ENCODE results near the gene EVC2. TPM values are rescaled to one million over a fixed set of nuclear protein-coding genes. Genes with fewer than 3 reads are reported as not detected.
"Not testable (repeated sequence)": the region's sequence is repeated elsewhere in the genome, so short reads cannot be mapped to it uniquely, and the experiment has no call there.

The EVC2 gene
- total RNA-seq, 1 experiment from 2014 or later, result 0.21 TPM

DNA sequence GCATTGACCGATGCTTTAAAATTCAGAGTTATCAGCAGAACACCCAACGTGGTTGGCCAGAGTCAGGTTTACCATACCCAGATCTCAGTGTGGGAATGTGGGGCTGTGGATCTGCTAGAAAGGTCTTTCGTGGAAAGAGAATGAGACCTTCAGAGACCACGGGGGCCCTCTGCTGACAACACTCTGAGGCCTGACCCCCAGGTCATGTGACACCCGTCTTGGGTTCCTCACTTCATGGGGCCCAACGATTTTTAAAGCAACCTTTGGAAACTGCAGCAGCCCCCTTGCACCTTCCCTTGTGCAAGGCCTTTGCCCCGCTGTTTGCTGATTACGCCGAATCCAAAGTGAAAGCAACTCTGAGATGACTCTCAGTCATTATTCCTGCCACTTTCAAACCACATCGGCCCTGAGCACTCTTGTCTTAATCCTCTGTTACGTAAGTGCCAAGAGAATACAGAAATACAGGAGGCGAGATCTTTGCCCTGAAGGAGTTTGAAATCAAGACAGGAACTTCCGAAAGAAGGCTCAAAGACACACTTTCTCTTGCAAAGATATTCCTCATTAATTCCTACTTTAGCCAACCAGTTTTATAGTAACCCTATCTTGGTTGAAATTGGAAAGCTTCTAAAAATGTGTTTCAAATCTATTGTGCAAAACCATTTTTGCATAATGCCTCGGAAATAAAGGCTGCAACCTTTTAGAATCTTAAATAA lies 88.3 kb downstream of the EVC2 start:
- in situ Hi-C loops (cut with HindIII; ENCODE audit: low pct_unique_long_range_greater_than_20kb, low sequenced_read_pairs), result no loop called here
- no peak for DNase-seq (ENCODE audit: low read depth, low spot score)

DNA sequence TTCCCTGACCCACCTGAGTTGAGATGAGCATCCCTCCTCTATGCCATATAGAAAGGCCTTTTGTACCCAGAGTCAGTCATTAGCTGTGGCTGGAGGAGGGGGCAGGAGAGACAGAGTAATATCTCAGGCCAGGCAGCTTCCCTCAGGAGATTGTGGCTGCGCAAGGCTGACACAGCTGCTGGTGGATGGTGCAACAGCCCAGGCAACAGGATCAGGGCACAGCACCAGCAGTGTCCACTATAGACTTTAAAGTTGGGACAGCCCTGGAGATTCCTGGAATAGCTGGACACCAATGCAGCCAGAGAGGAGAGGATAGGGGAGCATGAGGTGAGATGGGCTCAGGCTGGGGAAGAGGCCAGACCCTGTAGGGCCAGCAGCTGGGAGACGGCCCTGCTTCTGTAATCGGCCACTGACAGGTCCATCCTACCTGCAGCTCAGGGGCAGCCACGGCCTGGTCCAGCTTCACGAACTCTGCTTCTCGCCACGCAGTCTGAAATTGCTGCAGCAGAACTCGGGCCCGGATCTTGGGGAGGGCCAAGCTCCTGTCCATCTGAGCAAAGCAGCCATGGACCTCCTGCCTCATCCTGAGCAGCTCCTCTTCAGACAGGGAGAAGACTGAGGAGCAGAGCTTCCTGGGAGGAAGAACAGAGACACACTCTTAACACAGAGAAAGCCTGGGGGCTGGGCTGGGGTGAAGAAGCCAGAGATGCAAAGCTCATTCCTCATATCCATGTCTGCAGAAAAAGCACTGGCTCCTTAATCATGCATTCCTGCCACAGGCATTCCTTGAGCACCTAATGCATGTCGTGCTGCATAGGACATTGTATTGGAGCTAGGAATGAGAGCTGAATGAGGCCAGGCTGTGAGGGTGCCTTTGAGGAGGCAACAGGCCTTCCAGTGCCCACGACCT lies 90.1 kb downstream of the EVC2 start:
- no peak for DNase-seq (ENCODE audit: low read depth, low spot score)
- in situ Hi-C loops (cut with HindIII; ENCODE audit: low pct_unique_long_range_greater_than_20kb, low sequenced_read_pairs), result no loop called here

DNA sequence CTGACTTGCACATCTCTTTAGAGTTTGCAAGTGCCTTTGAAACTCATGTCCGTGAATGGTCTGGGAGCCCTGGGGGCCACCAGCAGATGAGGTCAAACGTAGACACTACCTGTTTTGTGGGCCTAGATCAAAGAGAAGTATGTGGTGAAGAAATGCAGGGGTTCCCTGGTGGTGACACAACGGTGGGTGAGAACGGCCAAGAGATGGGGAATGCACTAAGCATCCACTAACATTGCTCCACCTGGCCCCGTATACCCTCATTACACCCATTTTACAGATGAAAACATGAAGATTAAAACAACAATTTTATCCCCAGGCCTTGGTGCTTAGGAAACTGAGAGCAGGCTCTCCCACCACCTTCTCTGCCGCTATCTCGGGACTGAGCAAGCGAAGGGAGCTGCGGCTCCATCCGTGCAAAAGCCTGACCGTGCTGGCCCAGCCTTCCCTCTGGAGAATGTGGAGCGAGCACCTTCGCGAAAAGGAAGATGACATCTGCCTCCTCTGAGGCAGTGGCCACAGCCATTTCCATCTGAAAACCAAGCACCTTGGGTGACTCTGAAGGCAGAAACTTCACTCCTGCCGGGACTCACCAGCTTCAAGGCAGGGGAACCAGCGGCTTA lies 91.9 kb downstream of the EVC2 start:
- no peak for DNase-seq (ENCODE audit: low read depth, low spot score)
- in situ Hi-C loops (cut with HindIII; ENCODE audit: low pct_unique_long_range_greater_than_20kb, low sequenced_read_pairs), result no loop called here

DNA sequence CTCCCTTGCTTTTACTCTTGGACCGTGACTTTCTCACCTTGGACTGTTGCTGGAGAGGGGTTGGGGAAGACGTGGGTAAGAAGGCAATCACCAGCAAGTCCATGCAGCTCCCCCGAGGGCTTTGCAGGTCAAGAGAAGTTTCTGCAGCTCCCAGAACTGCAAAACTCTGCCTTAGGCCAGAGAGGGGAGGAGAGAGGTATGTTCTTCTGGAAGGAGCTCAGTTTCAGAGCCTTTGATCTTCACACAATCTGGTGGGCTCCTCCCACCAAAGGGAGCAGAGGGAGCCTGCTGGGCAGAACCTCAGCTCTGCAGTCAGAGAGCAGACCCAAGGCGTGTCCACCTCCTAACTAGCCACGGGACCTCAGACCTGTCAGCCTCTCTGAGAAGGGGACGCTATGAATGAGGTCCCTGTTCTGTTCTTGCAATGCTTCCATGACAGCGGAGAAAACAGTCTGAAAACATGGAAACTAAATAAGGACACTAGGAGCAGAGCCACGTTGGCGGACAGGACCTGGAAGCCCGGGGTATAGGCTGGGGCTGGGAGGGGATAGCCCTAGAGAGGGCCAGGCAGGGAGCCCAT lies 92.8 kb downstream of the EVC2 start:
- DNase-seq (ENCODE audit: low read depth, low spot score), result peak; percentile 12
- in situ Hi-C loops (cut with HindIII; ENCODE audit: low pct_unique_long_range_greater_than_20kb, low sequenced_read_pairs), result no loop called here

DNA sequence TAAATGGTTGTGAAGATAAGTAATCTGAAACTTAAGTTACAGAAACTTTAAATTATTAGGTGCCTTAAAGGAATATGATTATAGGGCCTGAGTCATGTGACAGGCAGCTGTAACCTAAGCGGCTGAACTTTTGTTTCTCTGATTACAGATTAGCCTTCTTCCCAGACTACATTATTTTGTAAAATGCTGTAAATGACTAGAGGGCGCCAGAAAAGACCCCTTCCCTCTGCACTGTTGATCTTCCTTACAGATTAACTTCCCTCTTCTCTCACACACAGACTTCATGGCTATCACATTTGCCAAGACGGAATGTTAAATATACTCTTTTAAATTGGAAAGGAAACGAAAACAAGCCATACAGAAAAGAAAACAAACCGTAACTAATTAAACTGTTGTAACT lies 96.6 kb downstream of the EVC2 start:
- in situ Hi-C loops (cut with HindIII; ENCODE audit: low pct_unique_long_range_greater_than_20kb, low sequenced_read_pairs), result no loop called here
- DNase-seq (ENCODE audit: low read depth, low spot score), result no peak

DNA sequence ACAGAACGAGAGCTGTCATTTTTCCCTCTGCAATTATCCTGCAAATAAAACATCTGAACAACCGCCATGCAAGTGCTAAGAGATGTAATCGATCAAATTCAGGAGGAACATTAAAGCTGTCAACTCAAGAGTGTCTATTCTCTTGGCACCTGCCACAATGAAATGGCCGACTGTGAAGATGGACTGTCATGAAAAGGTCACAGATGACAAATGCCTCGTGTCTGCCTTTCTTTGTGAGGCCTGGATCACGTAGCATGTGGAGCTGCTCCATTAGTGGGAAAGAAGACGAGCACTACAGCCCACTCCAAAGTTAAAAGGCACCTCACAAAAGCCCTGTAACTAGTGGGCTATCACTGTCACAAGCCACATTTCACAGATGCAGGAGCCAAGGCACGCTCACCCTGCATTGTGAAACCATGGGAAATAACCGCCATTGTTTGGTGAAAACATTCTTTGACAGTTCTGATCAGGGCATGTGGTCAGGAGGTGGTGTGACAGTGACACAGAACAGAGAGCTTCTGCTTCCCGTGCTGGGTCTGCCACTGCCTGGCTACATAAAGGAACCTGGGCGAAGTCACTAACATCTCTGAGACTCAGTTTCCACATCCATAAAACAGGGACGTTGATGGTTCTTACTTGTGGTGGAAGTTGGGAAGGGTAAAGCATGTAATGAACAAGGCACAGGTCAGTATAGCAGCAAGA lies 98.9 kb downstream of the EVC2 start:
- in situ Hi-C loops (cut with HindIII; ENCODE audit: low pct_unique_long_range_greater_than_20kb, low sequenced_read_pairs), result no loop called here
- DNase-seq (ENCODE audit: low read depth, low spot score), result no peak

DNA sequence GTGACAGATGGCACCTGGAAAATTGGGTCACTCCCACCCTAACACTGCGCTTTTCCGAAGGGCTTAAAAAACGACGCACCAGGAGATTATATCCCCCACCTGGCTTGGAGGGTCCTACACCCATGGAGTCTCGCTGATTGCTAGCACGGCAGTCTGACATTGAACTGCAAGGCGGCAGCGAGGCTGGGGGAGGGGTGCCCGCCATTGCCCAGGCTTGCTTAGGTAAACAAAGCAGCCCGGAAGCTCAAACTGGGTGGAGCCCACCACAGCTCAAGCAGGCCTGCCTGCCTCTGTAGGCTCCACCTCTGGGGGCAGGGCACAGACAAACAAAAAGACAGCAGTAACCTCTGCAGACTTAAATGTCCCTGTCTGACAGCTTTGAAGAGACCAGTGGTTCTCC lies 114.5 kb downstream of the EVC2 start:
- not testable (repeated sequence) for DNase-seq (ENCODE audit: low read depth, low spot score)

DNA sequence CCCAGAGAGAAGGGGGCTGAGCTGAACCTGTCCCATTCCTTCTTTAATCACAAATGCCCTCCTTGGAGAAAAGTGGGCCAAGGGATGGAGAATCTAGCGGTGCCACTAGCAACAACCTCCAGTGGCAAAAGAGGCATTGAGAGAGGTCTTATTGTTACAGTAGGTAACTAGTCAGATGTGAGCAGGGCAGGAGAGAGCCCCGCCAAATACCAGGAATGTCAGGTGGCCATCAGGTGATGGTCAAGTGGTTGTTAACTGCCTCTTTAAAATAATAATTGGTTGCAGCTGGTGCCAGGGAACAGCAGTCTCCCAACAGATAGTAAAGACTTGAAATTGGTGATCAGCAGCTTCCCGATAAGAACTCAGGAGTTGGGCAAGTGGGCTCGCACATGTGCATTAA lies 116.1 kb downstream of the EVC2 start:
- in situ Hi-C loops (cut with HindIII; ENCODE audit: low pct_unique_long_range_greater_than_20kb, low sequenced_read_pairs), result no loop called here
- DNase-seq (ENCODE audit: low read depth, low spot score), result no peak

More for the DNA sequence above, 114.5 kb downstream of the EVC2 start:
- in situ Hi-C loops (cut with HindIII; ENCODE audit: low pct_unique_long_range_greater_than_20kb, low sequenced_read_pairs), result not testable (repeated sequence)

DNA sequence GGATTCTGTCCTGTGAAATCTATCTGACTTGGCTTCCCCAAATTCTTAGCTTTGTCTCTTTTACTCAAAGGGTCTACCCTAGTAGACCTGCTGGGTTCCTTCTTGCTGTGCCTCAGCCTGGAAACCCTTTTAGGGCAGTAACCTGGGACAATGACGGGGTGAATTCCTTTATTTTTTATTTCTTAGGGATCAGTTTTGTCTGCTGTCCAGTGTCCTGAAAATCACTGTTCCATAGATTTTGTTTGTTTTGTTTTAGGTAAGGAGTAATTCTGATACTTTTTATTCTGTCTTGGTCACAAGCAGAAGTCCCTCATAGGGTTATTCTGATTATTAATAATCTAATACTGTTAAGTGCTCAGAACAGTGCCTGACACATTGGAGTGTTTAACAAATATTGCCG lies 118.9 kb downstream of the EVC2 start:
- DNase-seq (ENCODE audit: low read depth, low spot score), result no peak
- in situ Hi-C loops (cut with HindIII; ENCODE audit: low pct_unique_long_range_greater_than_20kb, low sequenced_read_pairs), result no loop called here

DNA sequence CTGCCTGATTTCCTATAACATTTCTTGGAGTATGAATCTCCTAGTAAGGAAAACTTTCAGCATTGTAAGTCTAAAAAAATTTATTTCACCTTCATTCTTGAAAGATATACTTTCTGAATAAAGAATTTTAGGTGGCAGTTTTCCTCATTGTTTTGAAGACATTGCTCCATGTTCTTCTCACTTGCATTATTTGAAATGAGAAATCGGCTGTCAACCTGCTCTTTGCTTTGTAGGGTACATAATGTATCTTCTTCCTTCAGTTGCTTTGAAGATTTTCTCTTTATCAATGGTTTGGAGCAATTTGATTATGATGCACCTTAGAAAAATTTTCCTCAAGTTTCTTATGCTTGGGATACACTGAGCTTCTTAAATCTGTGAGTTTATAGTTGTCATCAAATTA lies 120.3 kb downstream of the EVC2 start:
- no peak for DNase-seq (ENCODE audit: low read depth, low spot score)
- in situ Hi-C loops (cut with HindIII; ENCODE audit: low pct_unique_long_range_greater_than_20kb, low sequenced_read_pairs), result no loop called here

DNA sequence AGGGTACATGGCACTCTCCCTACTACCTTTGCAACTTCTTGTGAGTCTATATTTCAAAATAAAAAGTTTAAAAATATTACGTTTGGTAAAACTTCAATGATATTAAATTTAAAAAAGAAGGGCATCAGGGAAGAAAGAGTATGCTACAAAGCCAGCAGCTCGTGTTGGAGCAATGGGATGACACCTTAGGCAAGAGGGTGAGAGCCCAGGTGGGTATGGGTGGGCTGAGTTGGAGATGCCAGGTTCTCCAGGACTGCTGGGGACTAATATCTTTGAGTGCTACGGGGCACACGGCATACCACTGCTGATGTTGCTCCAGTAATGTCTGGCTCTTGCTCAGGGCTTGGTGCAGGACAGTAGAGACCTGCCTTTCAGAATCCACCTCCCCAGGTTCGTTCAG lies 132.4 kb downstream of the EVC2 start:
- in situ Hi-C loops (cut with HindIII; ENCODE audit: low pct_unique_long_range_greater_than_20kb, low sequenced_read_pairs), result no loop called here

DNA sequence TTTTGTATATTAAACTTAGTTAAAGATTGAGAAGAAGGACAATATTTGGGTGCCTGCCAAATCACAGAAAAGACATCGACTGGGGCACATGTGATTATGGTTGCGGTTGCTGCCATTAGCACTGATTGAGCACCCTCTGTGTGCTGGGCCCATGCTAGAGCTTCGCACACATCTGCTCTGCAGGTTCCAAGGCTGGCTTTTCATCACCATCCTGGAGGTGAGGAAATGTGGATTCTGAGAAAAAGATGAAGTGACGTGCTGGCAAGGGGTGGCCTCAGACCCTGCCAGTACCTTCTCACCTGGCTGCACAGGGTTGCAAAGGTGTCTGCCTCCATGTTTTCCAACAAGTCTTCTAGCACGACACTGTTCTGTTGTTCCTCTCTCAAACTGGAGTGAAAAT lies 134.0 kb downstream of the EVC2 start:
- no peak for DNase-seq (ENCODE audit: low read depth, low spot score)
- in situ Hi-C loops (cut with HindIII; ENCODE audit: low pct_unique_long_range_greater_than_20kb, low sequenced_read_pairs), result no loop called here

More for the DNA sequence above, 132.4 kb downstream of the EVC2 start:
- DNase-seq (ENCODE audit: low read depth, low spot score), result no peak

DNA sequence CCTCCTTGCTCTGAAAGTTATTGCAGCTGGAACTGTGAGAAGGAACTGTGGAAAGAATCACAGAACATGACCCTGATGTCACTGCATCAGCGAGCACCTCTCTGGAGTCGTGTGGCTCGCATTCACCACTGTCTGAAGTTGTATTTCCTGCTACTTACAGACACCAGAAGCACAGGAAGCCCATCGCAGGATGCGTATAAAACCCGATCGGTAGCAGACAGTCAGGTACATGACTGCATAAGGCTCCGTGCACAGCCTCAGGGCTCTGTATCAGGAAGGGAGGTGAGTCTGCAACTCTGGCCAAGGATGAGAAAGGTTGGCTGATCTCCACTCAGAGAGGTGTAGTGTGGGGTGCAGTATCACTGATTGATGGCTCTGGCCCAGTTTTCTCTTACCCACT lies 134.4 kb downstream of the EVC2 start:
- no peak for DNase-seq (ENCODE audit: low read depth, low spot score)
- in situ Hi-C loops (cut with HindIII; ENCODE audit: low pct_unique_long_range_greater_than_20kb, low sequenced_read_pairs), result no loop called here

DNA sequence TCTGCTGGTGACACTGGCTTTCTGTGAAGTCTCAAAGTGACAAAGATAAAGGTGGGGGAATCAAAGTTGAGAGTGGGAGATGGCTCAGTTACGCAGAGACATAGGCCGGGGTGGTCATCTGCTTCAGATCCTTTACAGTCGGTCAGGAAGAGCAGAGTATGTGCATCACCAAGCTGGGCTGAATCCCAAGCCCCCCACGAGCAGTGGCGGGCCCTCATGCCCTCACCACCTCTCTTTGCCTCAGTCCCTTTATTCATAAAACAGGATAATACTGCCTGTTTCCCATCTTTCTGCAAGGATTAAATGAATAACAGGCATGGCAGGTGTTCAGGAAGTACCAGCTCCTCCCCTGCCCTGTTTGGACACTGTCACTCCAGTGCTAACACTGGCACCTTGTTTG lies 135.6 kb downstream of the EVC2 start:
- in situ Hi-C loops (cut with HindIII; ENCODE audit: low pct_unique_long_range_greater_than_20kb, low sequenced_read_pairs), result no loop called here
- no peak for DNase-seq (ENCODE audit: low read depth, low spot score)

DNA sequence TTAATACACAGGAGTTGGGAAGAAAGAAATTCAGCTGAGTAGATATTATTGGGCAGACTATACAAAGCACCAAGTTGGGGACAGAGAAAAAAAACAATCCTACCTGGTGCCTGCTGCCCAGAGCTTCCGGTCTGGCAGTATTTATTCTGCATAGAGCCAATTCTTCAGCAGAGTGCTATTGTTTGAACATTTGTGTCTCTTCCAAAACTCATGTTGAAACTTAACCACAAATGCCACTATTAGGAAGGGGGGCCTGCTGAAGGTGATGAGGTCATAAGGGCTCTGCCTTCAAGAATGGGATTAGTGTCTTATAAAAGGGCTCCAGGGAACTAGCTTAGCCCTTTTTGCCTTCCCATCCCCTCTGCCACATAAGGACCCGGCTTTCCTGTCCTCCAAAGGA lies 136.2 kb downstream of the EVC2 start:
- no peak for DNase-seq (ENCODE audit: low read depth, low spot score)
- in situ Hi-C loops (cut with HindIII; ENCODE audit: low pct_unique_long_range_greater_than_20kb, low sequenced_read_pairs), result no loop called here

DNA sequence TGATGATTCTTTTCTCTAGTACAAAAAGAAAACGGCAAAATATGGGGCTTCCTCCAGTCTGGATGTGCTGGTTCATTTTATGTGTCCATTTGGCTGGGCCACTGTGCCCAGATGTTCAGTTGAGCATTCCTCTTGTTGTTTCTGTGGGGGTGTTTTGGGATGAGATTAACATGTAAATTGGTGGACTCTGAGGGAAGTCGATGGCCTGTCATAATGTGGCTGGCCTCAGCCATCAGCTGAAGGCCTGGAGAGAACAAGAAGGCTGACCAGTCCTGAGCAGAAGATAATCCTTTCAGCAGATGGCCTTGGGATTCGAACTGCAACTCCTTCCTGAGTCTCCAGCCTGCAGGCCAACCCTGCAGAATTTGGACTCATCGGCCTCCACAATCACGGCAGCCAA lies 136.7 kb downstream of the EVC2 start:
- in situ Hi-C loops (cut with HindIII; ENCODE audit: low pct_unique_long_range_greater_than_20kb, low sequenced_read_pairs), result no loop called here
- DNase-seq (ENCODE audit: low read depth, low spot score), result no peak

DNA sequence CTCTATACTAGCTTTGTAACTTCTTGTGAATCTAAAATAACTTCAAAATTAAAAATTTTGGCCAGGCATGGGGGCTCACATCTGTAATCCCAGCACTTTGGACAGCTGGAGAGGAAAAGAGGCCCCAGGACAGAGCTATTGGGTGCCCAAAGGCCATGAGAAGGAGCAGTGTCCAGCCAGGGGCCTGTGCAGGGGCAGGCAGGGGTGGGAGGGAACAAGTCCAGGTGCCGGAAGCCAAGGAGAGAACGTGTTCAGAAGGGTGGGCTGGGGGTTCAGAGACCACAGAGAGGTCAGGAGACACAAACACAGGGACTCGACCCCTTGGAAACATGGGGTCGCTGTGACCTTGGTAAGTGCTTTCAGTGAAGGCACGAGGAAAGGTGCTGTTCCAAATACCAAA lies 138.9 kb downstream of the EVC2 start:
- DNase-seq (ENCODE audit: low read depth, low spot score), result no peak

DNA sequence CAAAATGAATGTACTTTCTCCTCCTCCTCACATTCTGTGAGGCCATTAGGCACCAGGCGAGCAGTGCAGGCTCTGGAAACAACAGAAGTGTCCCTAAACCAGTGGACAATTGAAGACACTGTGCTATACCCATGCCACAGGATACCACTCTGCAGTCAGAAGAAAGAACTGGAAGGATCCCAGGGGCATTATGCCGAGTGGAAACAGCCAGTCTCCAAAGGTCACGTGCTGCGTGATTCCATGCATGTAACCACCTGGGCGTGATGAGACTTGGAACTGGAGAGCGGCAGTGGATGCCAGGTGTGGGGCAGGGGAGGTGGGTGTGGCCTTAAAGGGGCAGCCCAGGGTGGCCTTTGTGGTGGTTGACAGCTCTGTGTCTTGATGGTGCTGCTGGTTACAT lies 139.4 kb downstream of the EVC2 start:
- in situ Hi-C loops (cut with HindIII; ENCODE audit: low pct_unique_long_range_greater_than_20kb, low sequenced_read_pairs), result no loop called here

More for the DNA sequence above, 138.9 kb downstream of the EVC2 start:
- in situ Hi-C loops (cut with HindIII; ENCODE audit: low pct_unique_long_range_greater_than_20kb, low sequenced_read_pairs), result no loop called here

More for the DNA sequence above, 139.4 kb downstream of the EVC2 start:
- DNase-seq (ENCODE audit: low read depth, low spot score), result no peak
